Type B pancreatic cell (in vitro differentiated cells): ENCODE measurements around the gene FNBP1. TPM values are rescaled to one million over a fixed set of nuclear protein-coding genes. Genes with fewer than 3 reads are reported as not detected.
A peak's percentile ranks its signal among the peaks of the same experiment; 100 is the strongest.

Experiments
- DNase-seq: peaks from one replicate; pipeline ENCODE4 v3.0.0; 2021; ENCODE audit warnings: mixed read lengths; ENCODE audit not compliant: unreplicated experiment; ENCODE audit errors: extremely low spot score
- H3K27ac Mint-ChIP-seq: 2 replicates; pipeline ENCODE4 v1.8.0; 2021; ENCODE audit warnings: mild to moderate bottlenecking, mixed read lengths
- H3K27me3 Mint-ChIP-seq: 2 replicates; pipeline ENCODE4 v1.8.0; 2021; ENCODE audit warnings: mixed read lengths
- H3K36me3 Mint-ChIP-seq: 2 replicates; pipeline ENCODE4 v1.8.0; 2021; ENCODE audit warnings: mixed read lengths
- H3K4me1 Mint-ChIP-seq: one replicate; pipeline ENCODE4 v1.8.0; 2021; ENCODE audit warnings: mixed read lengths; ENCODE audit not compliant: unreplicated experiment
- H3K4me3 Mint-ChIP-seq: 2 replicates; pipeline ENCODE4 v1.8.0; 2021; ENCODE audit warnings: mild to moderate bottlenecking, mixed read lengths
- H3K9me3 Mint-ChIP-seq: 2 replicates; pipeline ENCODE4 v1.8.0; 2021; ENCODE audit warnings: mixed read lengths
- CTCF ChIP-seq: fragments of 200-600 bp; sonication (generic); conservative IDR thresholded peaks from 2 replicates; pipeline ENCODE4 v1.5.0; 2021; ENCODE audit warnings: antibody characterized with exemption, mild to moderate bottlenecking
- total RNA-seq: library from RNA; stranded (reverse); gene quantifications from 2 replicates; pipeline ENCODE4 v1.2.1, GENCODE V29; 2021; ENCODE audit warnings: low replicate concordance

FNBP1 gene
- total RNA-seq, 1 donor from 2014 or later = 38.6 TPM

- peak; percentile 88 for DNase-seq
- Mint-ChIP-seq H3K27me3 (no peaks in the 10 kb centered on the region), H3K36me3 (peaks cover 10% of the 10 kb centered on the region), H3K4me3 (peak overlapping the region; percentile 84), H3K27ac (peak overlapping the region; percentile 90), H3K4me1 (peaks cover 41% of the 10 kb centered on the region), H3K9me3 (no peaks in the 10 kb centered on the region)
- peak; percentile 88 for TF ChIP-seq CTCF
Measured at GRCh38 chr9:129885670-129886106, 157.3 kb downstream of the FNBP1 start.

GRCh38 chr9:129885018-129885669 is 157.8 kb downstream of the FNBP1 start:
- Mint-ChIP-seq H3K9me3 (no peaks in the 10 kb centered on the region), H3K4me3 (peak overlapping the region; percentile 84), H3K27ac (peak overlapping the region; percentile 90), H3K4me1 (peaks cover 41% of the 10 kb centered on the region), H3K27me3 (no peaks in the 10 kb centered on the region), H3K36me3 (peaks cover 10% of the 10 kb centered on the region)
- no peak for TF ChIP-seq CTCF
- no peak for DNase-seq

GRCh38 chr9:129884220-129885017 is 158.6 kb downstream of the FNBP1 start:
- no peaks in the 10 kb centered on the region for H3K9me3 Mint-ChIP-seq
- DNase-seq = peak; percentile 83
- no peaks in the 10 kb centered on the region for H3K27me3 Mint-ChIP-seq
- TF ChIP-seq CTCF = no peak
- peak overlapping the region; percentile 90 for H3K27ac Mint-ChIP-seq
- peak overlapping the region; percentile 84 for H3K4me3 Mint-ChIP-seq
- peaks cover 36% of the 10 kb centered on the region for H3K4me1 Mint-ChIP-seq
- H3K36me3 Mint-ChIP-seq = peaks cover 4% of the 10 kb centered on the region

DNA sequence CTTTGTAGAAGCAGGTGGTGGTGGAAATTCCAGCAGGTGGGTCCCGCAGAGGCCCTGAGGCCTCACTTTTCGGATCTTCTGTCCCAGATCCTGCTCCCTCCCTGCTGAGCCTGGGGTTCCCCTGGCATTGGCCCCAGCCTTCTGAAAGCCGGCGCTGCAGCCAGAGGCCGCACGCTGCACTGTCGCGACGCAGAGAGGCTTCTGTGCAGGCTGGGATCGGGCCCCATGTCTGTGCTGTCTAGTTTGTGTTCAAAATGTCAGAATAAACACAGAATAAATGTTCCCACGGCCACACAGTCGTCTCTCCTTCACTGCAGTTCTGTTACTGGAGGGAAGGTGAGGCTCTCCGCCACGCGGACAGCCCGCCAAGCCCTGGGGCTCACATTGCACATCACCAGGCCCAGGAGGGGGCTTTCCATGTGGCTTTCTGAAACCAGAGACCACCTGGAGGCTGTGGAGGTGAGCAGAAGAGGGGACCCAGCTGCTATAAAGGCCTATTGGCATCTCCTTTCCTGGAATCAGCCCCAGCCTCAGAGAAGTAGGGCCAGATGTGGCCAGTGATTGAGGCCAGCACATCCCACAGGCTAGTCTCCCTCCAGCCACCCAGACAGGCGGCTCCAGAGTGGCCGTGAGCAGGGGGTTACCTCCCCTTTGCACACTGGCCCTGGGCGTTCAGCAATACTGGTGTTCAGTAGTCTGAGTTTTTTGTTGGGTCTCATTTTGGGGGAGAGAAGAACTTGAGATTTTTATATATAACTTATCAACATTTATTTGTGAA is 161.3 kb downstream of the FNBP1 start:
- no peaks in the 10 kb centered on the region for H3K36me3 Mint-ChIP-seq
- no peaks in the 10 kb centered on the region for H3K9me3 Mint-ChIP-seq
- peak overlapping the region; percentile 31 for H3K27ac Mint-ChIP-seq
- H3K4me3 Mint-ChIP-seq = no peak overlapping the region
- H3K27me3 Mint-ChIP-seq = no peaks in the 10 kb centered on the region
- TF ChIP-seq CTCF = no peak
- H3K4me1 Mint-ChIP-seq = peaks cover 25% of the 10 kb centered on the region
- DNase-seq = no peak

- Mint-ChIP-seq H3K27me3 (no peaks in the 10 kb centered on the region), H3K27ac (peak overlapping the region; percentile 18), H3K9me3 (no peaks in the 10 kb centered on the region), H3K4me3 (no peak overlapping the region), H3K4me1 (peaks cover 20% of the 10 kb centered on the region), H3K36me3 (no peaks in the 10 kb centered on the region)
- DNase-seq = no peak
- no peak for TF ChIP-seq CTCF
Measured at GRCh38 chr9:129880654-129881546, 162.1 kb downstream of the FNBP1 start.
